ENCODE results near the gene MAT1A. TPM values are rescaled to one million over a fixed set of nuclear protein-coding genes. Genes with fewer than 3 reads are reported as not detected.

Gene MAT1A
- total RNA-seq, 6 experiments from 2014 or later, result 430 to 1,200 (median 741) TPM

DNA sequence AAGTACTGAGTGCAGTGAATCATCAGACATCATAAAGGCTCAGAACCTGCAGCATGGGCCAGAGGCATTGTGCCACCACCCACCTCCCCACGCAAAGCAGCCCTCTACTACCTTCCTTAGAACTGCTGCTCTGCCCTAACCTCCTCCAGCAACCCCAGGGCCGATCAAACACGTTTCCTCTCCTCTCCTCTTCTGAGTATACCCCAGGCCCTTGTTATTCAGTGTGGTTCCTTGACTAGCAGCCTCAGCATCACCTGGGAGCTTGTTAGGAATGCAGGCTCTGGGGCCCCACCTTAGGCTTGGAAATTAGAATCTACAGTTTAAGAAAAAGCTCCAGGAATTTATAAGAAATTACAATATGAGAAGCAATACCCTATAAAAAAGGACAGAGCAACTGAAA lies 33.9 kb upstream of the MAT1A start:
- TF ChIP-seq, protein P1, sequence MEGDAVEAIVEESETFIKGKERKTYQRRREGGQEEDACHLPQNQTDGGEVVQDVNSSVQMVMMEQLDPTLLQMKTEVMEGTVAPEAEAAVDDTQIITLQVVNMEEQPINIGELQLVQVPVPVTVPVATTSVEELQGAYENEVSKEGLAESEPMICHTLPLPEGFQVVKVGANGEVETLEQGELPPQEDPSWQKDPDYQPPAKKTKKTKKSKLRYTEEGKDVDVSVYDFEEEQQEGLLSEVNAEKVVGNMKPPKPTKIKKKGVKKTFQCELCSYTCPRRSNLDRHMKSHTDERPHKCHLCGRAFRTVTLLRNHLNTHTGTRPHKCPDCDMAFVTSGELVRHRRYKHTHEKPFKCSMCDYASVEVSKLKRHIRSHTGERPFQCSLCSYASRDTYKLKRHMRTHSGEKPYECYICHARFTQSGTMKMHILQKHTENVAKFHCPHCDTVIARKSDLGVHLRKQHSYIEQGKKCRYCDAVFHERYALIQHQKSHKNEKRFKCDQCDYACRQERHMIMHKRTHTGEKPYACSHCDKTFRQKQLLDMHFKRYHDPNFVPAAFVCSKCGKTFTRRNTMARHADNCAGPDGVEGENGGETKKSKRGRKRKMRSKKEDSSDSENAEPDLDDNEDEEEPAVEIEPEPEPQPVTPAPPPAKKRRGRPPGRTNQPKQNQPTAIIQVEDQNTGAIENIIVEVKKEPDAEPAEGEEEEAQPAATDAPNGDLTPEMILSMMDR (IDR thresholded peaks at IDR 0.05), result no peak
- TF ChIP-seq POLR2A (IDR thresholded peaks at IDR 0.05), result no peak
- ATAC-seq (no peak), DNase-seq (no peak)
- H3K27ac ChIP-seq, result peak overlapping the region; percentile 54 to 92 (median 91)
- H3K4me3 ChIP-seq, result no peak overlapping the region
- H3K9me3 ChIP-seq, result no peaks in the 10 kb centered on the region
- intact Hi-C loops (cut with DNase I), result loop anchor here in 1 of 2 donors (10.0 kb wide), 1 partner anchor 59 kb away; no protein-coding TSS in a partner anchor
- no peaks in the 10 kb centered on the region for H3K36me3 ChIP-seq
- H3K27me3 ChIP-seq, result no peaks in the 10 kb centered on the region
- peaks cover 0 to 54% (median 10%) of the 10 kb centered on the region in 4 donors for H3K4me1 ChIP-seq
- WGBS (ENCODE audit: insufficient coverage, low coverage, low lambda C conversion rate, missing lambda C conversion rate), result 35% methylated on average over 2 of the region's 3 CpGs

DNA sequence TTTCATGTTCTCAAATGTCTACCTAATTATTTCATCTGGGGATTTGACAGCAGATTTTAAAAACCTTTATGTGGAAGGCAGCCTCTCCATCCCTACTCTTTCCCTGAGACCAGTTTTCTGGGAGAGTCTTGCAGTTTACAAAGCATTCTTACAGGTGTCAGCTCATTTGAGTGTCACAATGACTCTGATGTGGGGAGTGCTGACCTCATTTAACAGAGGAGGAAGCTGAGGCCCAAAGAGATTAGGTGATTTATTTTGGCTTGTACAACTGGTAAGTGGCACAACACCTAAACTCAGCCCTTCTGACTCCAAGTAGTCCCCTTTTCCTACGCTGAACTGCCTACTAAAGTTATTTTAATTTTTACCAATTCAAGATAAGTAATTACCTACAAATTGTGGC lies 33.3 kb upstream of the MAT1A start:
- peak; percentile 6 to 34 (median 16) for ATAC-seq
- intact Hi-C loops (cut with DNase I), result loop anchor here in 1 of 2 donors (10.0 kb wide), 1 partner anchor 58 kb away; no protein-coding TSS in a partner anchor

DNA sequence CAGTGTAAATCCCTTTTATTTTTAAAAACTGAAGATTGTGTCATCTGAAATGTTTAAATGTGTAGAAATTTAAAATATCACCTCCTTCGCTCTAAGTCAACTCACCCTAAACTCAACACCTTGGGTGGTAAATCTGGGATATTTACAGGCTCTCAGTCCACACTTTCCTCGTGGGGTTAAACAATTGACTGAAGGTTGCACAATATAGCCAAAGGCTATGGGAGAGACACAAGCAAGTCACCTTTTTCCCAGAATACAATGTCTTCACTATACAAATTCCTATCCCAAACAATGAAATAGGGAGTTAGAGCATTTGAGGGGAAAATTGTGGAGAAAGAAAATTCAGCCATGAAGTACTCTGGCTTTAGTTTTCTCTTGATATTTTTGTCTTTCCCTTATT lies 32.7 kb upstream of the MAT1A start:
- WGBS (ENCODE audit: insufficient coverage, low coverage, low lambda C conversion rate, missing lambda C conversion rate), result 60% methylated on average over 2 of the region's 2 CpGs

More for the DNA sequence above, 33.3 kb upstream of the MAT1A start:
- TF ChIP-seq POLR2A (IDR thresholded peaks at IDR 0.05), result no peak
- TF ChIP-seq, protein P1 (IDR thresholded peaks at IDR 0.05), result no peak
- no peak overlapping the region for H3K4me3 ChIP-seq
- peak overlapping the region; percentile 54 to 92 (median 91) for H3K27ac ChIP-seq
- no peaks in the 10 kb centered on the region for H3K36me3 ChIP-seq
- 15% methylated on average over 1 of the region's 1 CpG for WGBS (ENCODE audit: insufficient coverage, low coverage, low lambda C conversion rate, missing lambda C conversion rate)
- H3K4me1 ChIP-seq, result peaks cover 0 to 60% (median 12%) of the 10 kb centered on the region in 4 donors
- DNase-seq, result peak in 1 of 3 donors; percentile 52
- H3K9me3 ChIP-seq, result no peaks in the 10 kb centered on the region
- H3K27me3 ChIP-seq, result no peaks in the 10 kb centered on the region

DNA sequence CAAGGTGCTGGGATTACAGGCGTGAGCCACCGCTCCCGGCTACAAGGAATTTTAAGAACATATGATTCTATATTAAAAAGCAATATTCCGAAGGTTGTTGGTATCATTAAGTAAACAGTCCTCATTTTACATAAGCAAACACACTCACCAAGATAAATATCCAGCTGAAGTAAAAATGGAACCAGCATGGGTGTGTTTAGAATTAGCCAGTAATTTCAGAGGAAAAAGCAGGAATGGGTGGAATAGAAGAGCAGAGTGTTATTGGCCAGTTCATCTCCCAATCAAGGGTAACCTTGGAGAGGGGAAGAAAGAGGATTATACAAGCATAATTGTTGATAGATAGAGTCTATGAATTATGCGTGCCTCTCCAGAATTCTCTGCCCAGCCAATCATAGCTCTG lies 31.7 kb upstream of the MAT1A start:
- 34% methylated on average over 5 of the region's 5 CpGs for WGBS (ENCODE audit: insufficient coverage, low coverage, low lambda C conversion rate, missing lambda C conversion rate)
- ATAC-seq (peak; percentile 2 to 51 (median 41)), DNase-seq (no peak)
- Histone ChIP-seq H3K9me3 (no peaks in the 10 kb centered on the region), H3K27ac (peak overlapping the region; percentile 50 to 92 (median 91)), H3K4me1 (peaks cover 0 to 61% (median 12%) of the 10 kb centered on the region in 4 donors), H3K4me3 (peak overlapping the region in 1 of 3 donors; percentile 0), H3K36me3 (no peaks in the 10 kb centered on the region), H3K27me3 (no peaks in the 10 kb centered on the region)
- no peak for TF ChIP-seq POLR2A (IDR thresholded peaks at IDR 0.05)
- TF ChIP-seq, protein P1 (IDR thresholded peaks at IDR 0.05), result no peak
- intact Hi-C loops (cut with DNase I), result loop anchor here in 1 of 2 donors (10.0 kb wide), 1 partner anchor 56 kb away; no protein-coding TSS in a partner anchor

More for the DNA sequence above, 32.7 kb upstream of the MAT1A start:
- intact Hi-C loops (cut with DNase I), result loop anchor here in 1 of 2 donors (10.0 kb wide), 1 partner anchor 57 kb away; no protein-coding TSS in a partner anchor
- H3K4me1 ChIP-seq, result peaks cover 0 to 61% (median 12%) of the 10 kb centered on the region in 4 donors
- TF ChIP-seq, protein P1 (IDR thresholded peaks at IDR 0.05), result no peak
- no peak for TF ChIP-seq POLR2A (IDR thresholded peaks at IDR 0.05)
- DNase-seq, result no peak
- H3K27me3 ChIP-seq, result no peaks in the 10 kb centered on the region
- H3K27ac ChIP-seq, result peak overlapping the region; percentile 54 to 92 (median 91)
- no peak overlapping the region for H3K4me3 ChIP-seq
- H3K9me3 ChIP-seq, result no peaks in the 10 kb centered on the region
- no peaks in the 10 kb centered on the region for H3K36me3 ChIP-seq
- ATAC-seq, result peak in 2 of 4 donors; percentile 6 to 11
